H7 (cell line): ENCODE measurements around the gene RBM33. TPM values are rescaled to one million over a fixed set of nuclear protein-coding genes. Genes with fewer than 3 reads are reported as not detected.

ENCODE experiments used
- DNase-seq: peaks from one replicate; pipeline ENCODE4 v3.0.0; 2012
- H3K27me3 ChIP-seq: 2 replicates; pipeline ENCODE4 v1.6.0; 2011; ENCODE audit warnings: mild to moderate bottlenecking, low read length; ENCODE audit not compliant: control insufficient read depth, insufficient read depth
- H3K36me3 ChIP-seq: replicated peaks from 2 replicates; pipeline ENCODE4 v1.5.1; 2011; ENCODE audit warnings: low read length; ENCODE audit not compliant: control insufficient read depth, insufficient read depth
- H3K4me3 ChIP-seq: 2 replicates; pipeline ENCODE4 v1.5.1; 2011; ENCODE audit warnings: low read depth, mild to moderate bottlenecking, control low read depth, low read length, moderate library complexity; ENCODE audit not compliant: insufficient read depth
- total RNA-seq: library from RNA; depleted of rRNA; stranded (reverse); fragments of >200 nt; shearing (Covaris generic); gene quantifications from 2 replicates; pipeline ENCODE4 v1.2.3, GENCODE V29; 2014

RBM33 gene
- total RNA-seq, 1 experiment from 2014 or later: 15.4 TPM

- no peaks in the 10 kb centered on the region for H3K27me3 ChIP-seq
- H3K4me3 ChIP-seq: no peak overlapping the region
- DNase-seq: no peak
- peaks cover 9% of the 10 kb centered on the region for H3K36me3 ChIP-seq
These were observed 57.6 kb downstream of the RBM33 start for GRCh38 chr7:155701972-155702544.

- Histone ChIP-seq H3K4me3 (no peak overlapping the region), H3K27me3 (no peaks in the 10 kb centered on the region), H3K36me3 (peaks cover 9% of the 10 kb centered on the region)
- no peak for DNase-seq
These were observed 58.2 kb downstream of the RBM33 start for GRCh38 chr7:155702616-155703015.

GRCh38 chr7:155705623-155706360, 61.3 kb downstream of the RBM33 start:
- Histone ChIP-seq H3K4me3 (no peak overlapping the region), H3K27me3 (no peaks in the 10 kb centered on the region), H3K36me3 (peaks cover 8% of the 10 kb centered on the region)
- no peak for DNase-seq

- DNase-seq: no peak
- peaks cover 8% of the 10 kb centered on the region for H3K36me3 ChIP-seq
- no peak overlapping the region for H3K4me3 ChIP-seq
- H3K27me3 ChIP-seq: no peaks in the 10 kb centered on the region
These were observed 61.9 kb downstream of the RBM33 start for GRCh38 chr7:155706376-155706775.

GRCh38 chr7:155709453-155709852, 65.0 kb downstream of the RBM33 start:
- Histone ChIP-seq H3K36me3 (peaks cover 8% of the 10 kb centered on the region), H3K4me3 (no peak overlapping the region), H3K27me3 (no peaks in the 10 kb centered on the region)
- DNase-seq: no peak

- DNase-seq: no peak
- H3K36me3 ChIP-seq: peaks cover 8% of the 10 kb centered on the region
- no peak overlapping the region for H3K4me3 ChIP-seq
- no peaks in the 10 kb centered on the region for H3K27me3 ChIP-seq
These were observed 65.6 kb downstream of the RBM33 start for GRCh38 chr7:155710031-155710430.

DNA sequence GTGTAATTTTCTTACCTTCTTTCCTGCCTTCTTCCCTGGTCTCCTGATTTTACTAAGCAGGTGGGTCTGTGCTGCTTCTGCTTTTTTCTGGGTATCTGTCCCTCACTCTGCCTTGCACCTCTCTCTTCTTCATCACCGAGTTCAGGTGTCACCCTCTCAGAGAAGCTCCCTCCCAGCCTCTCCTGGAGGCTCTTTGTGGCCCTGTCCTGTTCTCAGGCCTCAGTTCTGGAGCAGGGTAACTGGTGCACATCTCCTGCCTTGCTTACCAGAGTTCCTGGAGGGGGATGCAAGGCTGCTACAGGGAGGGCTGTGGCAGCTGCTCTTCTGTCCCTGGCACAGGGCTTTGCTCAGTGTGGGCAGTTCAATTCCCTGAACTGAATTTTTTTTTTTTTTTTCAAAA, 66.1 kb downstream of the RBM33 start:
- Histone ChIP-seq H3K4me3 (no peak overlapping the region), H3K27me3 (no peaks in the 10 kb centered on the region), H3K36me3 (peaks cover 8% of the 10 kb centered on the region)
- no peak for DNase-seq

GRCh38 chr7:155711081-155711480, 66.6 kb downstream of the RBM33 start:
- Histone ChIP-seq H3K27me3 (no peaks in the 10 kb centered on the region), H3K4me3 (no peak overlapping the region), H3K36me3 (peaks cover 8% of the 10 kb centered on the region)
- DNase-seq: no peak

DNA sequence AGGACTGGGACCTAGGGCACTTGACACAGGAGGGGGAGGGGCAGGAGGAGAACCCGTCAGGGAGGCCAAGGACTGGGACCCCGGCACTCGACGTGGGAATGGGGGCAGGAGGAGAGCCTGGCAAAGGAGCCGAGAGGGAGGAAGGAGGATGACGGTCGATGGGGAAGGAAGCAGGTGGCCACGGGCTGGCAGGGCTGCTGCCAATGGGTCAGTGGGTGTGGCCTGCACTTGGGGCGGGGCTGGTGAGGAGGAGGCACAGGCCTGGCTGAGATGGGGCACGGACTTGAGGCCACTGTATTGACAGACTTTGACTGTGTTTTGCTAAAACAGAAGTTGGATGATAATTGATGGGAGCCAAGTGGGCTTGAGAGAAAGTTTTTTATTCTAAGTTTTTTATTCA, 68.9 kb downstream of the RBM33 start:
- Histone ChIP-seq H3K36me3 (peaks cover 8% of the 10 kb centered on the region), H3K4me3 (no peak overlapping the region), H3K27me3 (no peaks in the 10 kb centered on the region)
- peak; percentile 62 for DNase-seq

- no peaks in the 10 kb centered on the region for H3K27me3 ChIP-seq
- peaks cover 7% of the 10 kb centered on the region for H3K36me3 ChIP-seq
- no peak for DNase-seq
- no peak overlapping the region for H3K4me3 ChIP-seq
These were observed 70.2 kb downstream of the RBM33 start for GRCh38 chr7:155714702-155715101.

GRCh38 chr7:155715111-155715805, 70.8 kb downstream of the RBM33 start:
- no peak for DNase-seq
- peaks cover 7% of the 10 kb centered on the region for H3K36me3 ChIP-seq

DNA sequence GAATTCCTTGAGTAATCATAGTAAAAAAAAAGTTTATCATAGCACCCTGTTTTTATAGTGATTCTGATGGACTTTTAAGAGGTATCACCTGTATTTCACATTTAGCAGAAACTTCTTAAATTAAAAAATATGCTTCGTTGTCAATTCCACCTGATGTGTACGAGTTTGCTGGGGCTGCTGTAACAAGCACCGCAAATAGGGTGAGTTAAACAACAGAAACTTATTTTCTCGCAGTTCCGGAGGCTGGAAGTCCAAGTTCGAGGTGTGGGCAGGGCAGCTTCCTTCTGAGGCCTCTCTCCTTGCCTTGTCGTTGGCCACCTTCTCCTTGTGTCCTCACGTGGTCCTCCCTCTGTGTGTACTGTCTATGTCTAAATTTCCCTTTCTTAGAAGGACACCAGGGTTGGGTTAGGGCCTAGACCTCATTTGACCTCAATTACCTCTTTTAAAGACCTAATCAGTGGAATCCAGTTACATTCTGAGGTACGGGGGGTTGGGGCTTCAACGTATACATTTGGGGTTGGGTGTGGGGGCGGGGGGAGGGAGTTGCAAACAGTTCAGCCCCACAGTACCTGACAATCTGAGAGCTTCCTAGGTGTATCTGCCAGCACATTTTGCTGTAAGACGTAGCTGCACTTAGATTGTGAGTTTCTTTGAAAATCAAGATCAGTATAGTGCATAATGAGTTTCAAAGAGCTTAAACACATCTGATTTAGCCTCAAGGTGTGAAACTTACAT, 72.7 kb downstream of the RBM33 start:
- Histone ChIP-seq H3K27me3 (no peaks in the 10 kb centered on the region), H3K36me3 (peaks cover 1% of the 10 kb centered on the region; the same call in 1 of the 2 replicates), H3K4me3 (no peak overlapping the region)
- DNase-seq: no peak

More at GRCh38 chr7:155715111-155715805, 70.8 kb downstream of the RBM33 start:
- Histone ChIP-seq H3K27me3 (no peaks in the 10 kb centered on the region), H3K4me3 (no peak overlapping the region)

- Histone ChIP-seq H3K27me3 (no peaks in the 10 kb centered on the region), H3K36me3 (peaks cover 1% of the 10 kb centered on the region; the same call in 1 of the 2 replicates), H3K4me3 (no peak overlapping the region)
- DNase-seq: no peak
These were observed 76.6 kb downstream of the RBM33 start for GRCh38 chr7:155721056-155721455.

DNA sequence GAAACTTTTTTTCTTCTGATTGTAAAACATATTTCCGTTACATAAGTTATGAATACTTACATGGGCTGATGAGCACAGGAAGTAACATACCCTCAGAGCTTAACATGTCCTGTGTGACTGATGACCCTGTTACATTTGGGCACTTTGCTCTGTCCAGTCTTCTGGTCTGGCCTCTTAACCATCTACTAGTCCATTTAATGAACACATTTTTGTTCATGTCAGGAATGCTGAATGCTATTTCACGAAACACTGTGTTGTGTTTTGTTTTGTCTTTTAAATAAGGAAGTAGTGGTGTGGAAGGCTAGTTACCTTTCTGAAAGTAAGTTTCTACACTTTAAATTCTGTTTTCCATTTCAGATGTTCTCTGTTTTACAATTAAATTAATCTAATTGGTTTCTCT, 77.7 kb downstream of the RBM33 start:
- no peak for DNase-seq
- Histone ChIP-seq H3K36me3 (peaks cover 1% of the 10 kb centered on the region; the same call in 1 of the 2 replicates), H3K27me3 (no peaks in the 10 kb centered on the region), H3K4me3 (no peak overlapping the region)
